Caco-2 (cell line): ENCODE data around the gene PCDHGB6. TPM values are rescaled to one million over a fixed set of nuclear protein-coding genes. Genes with fewer than 3 reads are reported as not detected.
A peak's percentile ranks its signal among the peaks of the same experiment; 100 is the strongest.
"Not testable (repeated sequence)": the region's sequence is repeated elsewhere in the genome, so short reads cannot be mapped to it uniquely, and the experiment has no call there.

ENCODE experiments used
- BruUV-seq: library from RNA; stranded (reverse); fragments of 400-500 nt; replicated peaks from 2 replicates; lab custom pipeline; 2021; lab: Mats Ljungman, UMichigan
- CTCF ChIA-PET: fragments of 300-600 bp; sonication (Branson Sonifier 250); formaldehyde crosslinking; loops from one replicate; lab custom pipeline; 2022; ENCODE audit warnings: antibody characterized with exemption; lab: Charles Lee
- POLR2A ChIA-PET: fragments of 300-600 bp; sonication (Branson Sonifier 250); formaldehyde crosslinking; loops from one replicate; lab custom pipeline; 2022; ENCODE audit warnings: antibody characterized with exemption; lab: Charles Lee
- DNase-seq, 2 experiments: peaks; one replicate each; pipeline versions ENCODE4 v3.0.0 to v3.0.0-alpha.2; 2020 to 2022
- H3K27me3 ChIP-seq: replicated peaks from 2 replicates; pipeline ENCODE4 v1.6.0; 2011; ENCODE audit warnings: low read length; ENCODE audit not compliant: control insufficient read depth, insufficient read depth
- H3K36me3 ChIP-seq: 2 replicates; pipeline ENCODE4 v1.5.1; 2011; ENCODE audit warnings: low read length; ENCODE audit not compliant: control insufficient read depth, insufficient read depth
- H3K4me1 ChIP-seq: fragments of 250-450 bp; sonication (Bioruptor Pico); 2 replicates; pipeline ENCODE4 v1.5.1; 2020; ENCODE audit warnings: mild to moderate bottlenecking
- H3K4me3 ChIP-seq: 2 replicates; pipeline ENCODE4 v1.5.1; 2011; ENCODE audit warnings: low read depth, mild to moderate bottlenecking, control low read depth, low read length
- H3K9me3 ChIP-seq: fragments of 250-450 bp; sonication (Bioruptor Pico); 2 replicates; pipeline ENCODE4 v1.5.1; 2020; ENCODE audit warnings: mild to moderate bottlenecking, moderate library complexity
- H3K27ac Mint-ChIP-seq: one replicate; pipeline ENCODE4 v1.8.0; 2022; ENCODE audit warnings: mixed read lengths; ENCODE audit not compliant: unreplicated experiment
- H3K27me3 Mint-ChIP-seq: one replicate; pipeline ENCODE4 v1.8.0; 2022; ENCODE audit warnings: mixed read lengths; ENCODE audit not compliant: insufficient read depth, unreplicated experiment
- H3K36me3 Mint-ChIP-seq: one replicate; pipeline ENCODE4 v1.8.0; 2022; ENCODE audit warnings: mild to moderate bottlenecking, mixed read lengths; ENCODE audit not compliant: insufficient read depth, unreplicated experiment
- H3K4me1 Mint-ChIP-seq: one replicate; pipeline ENCODE4 v1.8.0; 2022; ENCODE audit warnings: low read depth, mixed read lengths; ENCODE audit not compliant: unreplicated experiment
- H3K4me3 Mint-ChIP-seq: one replicate; pipeline ENCODE4 v1.8.0; 2022; ENCODE audit warnings: mild to moderate bottlenecking, moderate library complexity, mixed read lengths; ENCODE audit not compliant: unreplicated experiment
- H3K9me3 Mint-ChIP-seq: one replicate; pipeline ENCODE4 v1.8.0; 2022; ENCODE audit warnings: mixed read lengths; ENCODE audit not compliant: unreplicated experiment
- intact Hi-C: fragments of 100-400 bp; cut with micrococcal nuclease; formaldehyde crosslinking; loops from one replicate; pipeline ENCODE4 v1.10.0; 2022; ENCODE audit not compliant: unreplicated experiment
- total RNA-seq: library from RNA; stranded (reverse); gene quantifications from 2 replicates; pipeline ENCODE4 v1.2.3, GENCODE V29; 2022
- TF ChIP-seq, protein P1 (sequence below), 2 experiments: fragments of 200-600 bp in 1 of 2; IDR thresholded peaks; 1 replicate in 1 of 2; 2 replicates in 1 of 2; pipeline versions ENCODE4 v1.5.1 to v1.8.0; 2011 to 2022; ENCODE audit warnings: antibody characterized with exemption in 1 of 2, control low read depth in 1 of 2, inconsistent platforms in 1 of 2, low read depth in 1 of 2, low read length in 1 of 2, mild to moderate bottlenecking in 1 of 2, moderate library complexity in 1 of 2; ENCODE audit not compliant: insufficient read depth in 1 of 2, severe bottlenecking in 1 of 2, unreplicated experiment in 1 of 2

The PCDHGB6 gene
- total RNA-seq, 1 experiment from 2014 or later = 2.5 TPM

DNA sequence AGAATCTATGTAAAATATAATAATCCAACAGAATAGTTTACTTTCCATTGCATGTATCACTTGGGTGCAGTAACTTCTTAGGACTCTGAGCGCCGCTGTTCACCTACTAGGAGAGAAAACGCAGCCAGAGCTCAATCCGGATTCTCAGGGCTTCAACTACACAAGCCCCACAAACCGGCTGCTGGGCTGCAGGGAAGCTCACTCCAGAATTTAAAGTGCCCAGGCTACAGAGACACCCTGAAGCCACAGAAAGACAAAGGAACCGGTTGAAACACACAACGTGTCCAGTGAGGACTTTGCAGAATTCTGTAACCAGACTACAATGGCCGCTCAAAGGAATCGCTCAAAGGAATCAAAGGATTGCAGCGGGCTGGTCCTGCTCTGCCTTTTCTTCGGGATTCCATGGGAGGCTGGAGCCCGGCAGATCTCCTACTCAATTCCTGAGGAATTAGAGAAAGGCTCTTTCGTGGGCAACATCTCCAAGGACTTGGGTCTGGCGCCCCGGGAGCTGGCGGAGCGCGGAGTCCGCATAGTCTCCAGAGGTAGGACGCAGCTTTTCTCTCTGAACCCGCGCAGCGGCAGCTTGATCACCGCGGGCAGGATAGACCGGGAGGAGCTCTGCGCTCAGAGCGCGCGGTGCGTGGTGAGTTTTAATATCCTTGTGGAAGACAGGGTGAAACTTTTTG, 5.2 kb downstream of the PCDHGB6 start, which contains the start of gene PCDHGA10:
PCDHGA10 (plus strand) TSS at position 134 of the 686 bp plus-strand sequence; CDS start at position 323, 189 bp downstream.
- TF ChIP-seq, protein P1, sequence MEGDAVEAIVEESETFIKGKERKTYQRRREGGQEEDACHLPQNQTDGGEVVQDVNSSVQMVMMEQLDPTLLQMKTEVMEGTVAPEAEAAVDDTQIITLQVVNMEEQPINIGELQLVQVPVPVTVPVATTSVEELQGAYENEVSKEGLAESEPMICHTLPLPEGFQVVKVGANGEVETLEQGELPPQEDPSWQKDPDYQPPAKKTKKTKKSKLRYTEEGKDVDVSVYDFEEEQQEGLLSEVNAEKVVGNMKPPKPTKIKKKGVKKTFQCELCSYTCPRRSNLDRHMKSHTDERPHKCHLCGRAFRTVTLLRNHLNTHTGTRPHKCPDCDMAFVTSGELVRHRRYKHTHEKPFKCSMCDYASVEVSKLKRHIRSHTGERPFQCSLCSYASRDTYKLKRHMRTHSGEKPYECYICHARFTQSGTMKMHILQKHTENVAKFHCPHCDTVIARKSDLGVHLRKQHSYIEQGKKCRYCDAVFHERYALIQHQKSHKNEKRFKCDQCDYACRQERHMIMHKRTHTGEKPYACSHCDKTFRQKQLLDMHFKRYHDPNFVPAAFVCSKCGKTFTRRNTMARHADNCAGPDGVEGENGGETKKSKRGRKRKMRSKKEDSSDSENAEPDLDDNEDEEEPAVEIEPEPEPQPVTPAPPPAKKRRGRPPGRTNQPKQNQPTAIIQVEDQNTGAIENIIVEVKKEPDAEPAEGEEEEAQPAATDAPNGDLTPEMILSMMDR (IDR thresholded peaks at IDR 0.05; ENCODE audit: insufficient read depth in 1 of 2, low read depth in 1 of 2, low read length in 1 of 2, severe bottlenecking in 1 of 2, unreplicated experiment in 1 of 2) = peak; percentile 50 to 55
- DNase-seq = peak in 1 of 2 experiments; percentile 50
- Mint-ChIP-seq H3K9me3 (peaks cover 37% of the 10 kb centered on the region), H3K36me3 (peaks cover 8% of the 10 kb centered on the region), H3K27ac (no peak within 1 kb of the TSS), H3K4me3 (peak within 1 kb of the TSS; percentile 86), H3K4me1 (no peaks in the 10 kb centered on the region), H3K27me3 (no peaks in the 10 kb centered on the region)
- POLR2A ChIA-PET = interaction anchor here (1.4 kb wide), 1 partner anchor 92 kb away, joined by 4 read pairs; the partner anchor contains the start of gene TAF7
- BruUV-seq = TSS peak; percentile 19
- no peaks in the 10 kb centered on the region for H3K27me3 ChIP-seq
- no peaks in the 10 kb centered on the region for H3K36me3 ChIP-seq
- H3K4me3 ChIP-seq = peak within 1 kb of the TSS; percentile 49
- no peaks in the 10 kb centered on the region for H3K4me1 ChIP-seq
- H3K9me3 ChIP-seq = peaks cover 11% of the 10 kb centered on the region
- intact Hi-C loops = loop anchor here (1.0 to 5.0 kb wide), 4 partner anchors 91 to 147 kb away; partner anchors contain the start of gene TAF7
- CTCF ChIA-PET = interaction anchor here (0.9 to 2.1 kb wide), 8 partner anchors 87 to 190 kb away, joined by 3 to 16 read pairs (median 4); partner anchors contain the start of gene PCDHB14

DNA sequence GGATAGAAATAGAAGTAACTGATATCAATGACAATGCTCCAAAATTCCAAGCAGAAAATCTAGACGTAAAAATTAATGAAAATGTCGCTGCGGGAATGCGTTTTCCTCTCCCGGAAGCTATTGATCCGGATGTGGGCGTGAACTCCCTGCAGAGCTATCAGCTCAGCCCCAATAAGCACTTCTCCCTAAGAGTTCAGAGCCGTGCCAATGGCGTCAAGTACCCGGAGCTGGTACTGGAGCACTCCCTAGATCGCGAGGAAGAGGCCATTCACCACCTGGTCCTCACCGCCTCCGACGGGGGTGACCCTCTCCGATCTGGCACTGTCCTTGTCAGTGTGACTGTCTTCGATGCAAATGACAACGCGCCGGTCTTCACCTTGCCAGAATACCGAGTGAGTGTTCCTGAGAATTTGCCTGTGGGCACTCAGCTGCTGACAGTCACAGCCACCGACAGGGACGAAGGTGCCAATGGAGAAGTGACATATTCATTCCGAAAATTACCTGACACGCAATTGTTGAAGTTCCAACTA, 5.8 kb downstream of the PCDHGB6 start:
- intact Hi-C loops = loop anchor here (1.0 to 5.0 kb wide), 3 partner anchors 91 to 147 kb away; partner anchors contain the start of gene TAF7
- Histone ChIP-seq H3K9me3 (peaks cover 11% of the 10 kb centered on the region), H3K36me3 (no peaks in the 10 kb centered on the region), H3K4me3 (peak overlapping the region; percentile 49), H3K27me3 (no peaks in the 10 kb centered on the region), H3K4me1 (no peaks in the 10 kb centered on the region)
- Mint-ChIP-seq H3K9me3 (peaks cover 42% of the 10 kb centered on the region), H3K27me3 (no peaks in the 10 kb centered on the region), H3K27ac (no peak overlapping the region), H3K4me1 (no peaks in the 10 kb centered on the region), H3K36me3 (peaks cover 14% of the 10 kb centered on the region), H3K4me3 (peak overlapping the region; percentile 86)
- no peak for DNase-seq
- CTCF ChIA-PET = interaction anchor here (1.1 to 2.1 kb wide), 6 partner anchors 102 to 190 kb away, joined by 4 to 16 read pairs (median 6); partner anchors contain the start of gene PCDHB14
- POLR2A ChIA-PET = interaction anchor here (1.4 kb wide), 1 partner anchor 93 kb away, joined by 4 read pairs; the partner anchor contains the start of gene TAF7
- BruUV-seq = no TSS peak
- TF ChIP-seq, protein P1 (IDR thresholded peaks at IDR 0.05; ENCODE audit: insufficient read depth in 1 of 2, low read depth in 1 of 2, low read length in 1 of 2, severe bottlenecking in 1 of 2, unreplicated experiment in 1 of 2) = no peak

DNA sequence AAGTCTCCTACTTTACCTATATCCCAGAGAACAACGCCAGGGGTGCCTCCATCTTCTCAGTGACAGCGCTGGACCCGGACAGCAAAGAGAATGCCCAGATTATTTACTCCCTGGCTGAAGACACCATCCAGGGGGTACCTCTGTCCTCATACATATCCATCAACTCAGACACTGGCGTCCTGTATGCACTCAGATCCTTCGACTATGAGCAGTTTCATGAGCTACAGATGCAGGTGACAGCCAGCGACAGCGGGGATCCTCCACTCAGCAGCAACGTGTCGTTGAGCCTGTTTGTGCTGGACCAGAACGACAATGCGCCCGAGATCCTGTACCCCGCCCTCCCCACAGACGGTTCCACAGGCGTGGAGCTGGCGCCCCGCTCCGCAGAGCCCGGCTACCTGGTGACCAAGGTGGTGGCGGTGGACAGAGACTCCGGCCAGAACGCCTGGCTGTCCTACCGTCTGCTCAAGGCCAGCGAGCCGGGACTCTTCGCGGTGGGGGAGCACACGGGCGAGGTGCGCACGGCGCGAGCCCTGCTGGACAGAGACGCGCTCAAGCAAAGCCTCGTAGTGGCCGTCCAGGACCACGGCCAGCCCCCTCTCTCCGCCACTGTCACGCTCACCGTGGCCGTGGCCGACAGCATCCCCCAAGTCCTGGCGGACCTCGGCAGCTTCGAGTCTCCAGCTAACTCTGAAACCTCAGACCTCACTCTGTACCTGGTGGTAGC, 6.9 kb downstream of the PCDHGB6 start:
- DNase-seq, H3K4me1 Mint-ChIP-seq, H3K4me1 ChIP-seq, BruUV-seq, CTCF ChIA-PET, H3K36me3 ChIP-seq, H3K4me3 Mint-ChIP-seq, H3K4me3 ChIP-seq, POLR2A ChIA-PET, H3K27me3 ChIP-seq, H3K27ac Mint-ChIP-seq, H3K27me3 Mint-ChIP-seq: not testable (repeated sequence)
- H3K9me3 ChIP-seq = peaks cover 15% of the 10 kb centered on the region
- intact Hi-C loops = loop anchor here (5.0 kb wide), 1 partner anchor 92 kb away; the partner anchor contains the start of gene TAF7
- Mint-ChIP-seq H3K36me3 (peaks cover 23% of the 10 kb centered on the region), H3K9me3 (peaks cover 39% of the 10 kb centered on the region)

DNA sequence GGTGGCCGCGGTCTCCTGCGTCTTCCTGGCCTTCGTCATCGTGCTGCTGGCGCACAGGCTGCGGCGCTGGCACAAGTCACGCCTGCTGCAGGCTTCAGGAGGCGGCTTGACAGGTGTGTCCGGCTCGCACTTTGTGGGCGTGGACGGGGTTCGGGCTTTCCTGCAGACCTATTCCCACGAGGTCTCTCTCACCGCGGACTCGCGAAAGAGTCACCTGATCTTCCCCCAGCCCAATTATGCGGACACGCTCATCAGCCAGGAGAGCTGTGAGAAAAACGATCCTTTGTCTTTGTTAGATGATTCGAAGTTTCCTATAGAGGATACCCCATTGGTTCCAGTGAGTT, 7.4 kb downstream of the PCDHGB6 start:
- H3K27me3 Mint-ChIP-seq, H3K4me1 Mint-ChIP-seq, H3K27ac Mint-ChIP-seq, H3K4me1 ChIP-seq, H3K4me3 ChIP-seq, intact Hi-C loops, BruUV-seq, H3K27me3 ChIP-seq, POLR2A ChIA-PET, H3K4me3 Mint-ChIP-seq, CTCF ChIA-PET, H3K36me3 ChIP-seq, DNase-seq: not testable (repeated sequence)
- H3K9me3 ChIP-seq = peaks cover 17% of the 10 kb centered on the region
- peaks cover 21% of the 10 kb centered on the region for H3K36me3 Mint-ChIP-seq
- peaks cover 35% of the 10 kb centered on the region for H3K9me3 Mint-ChIP-seq
